LHCN-M2 (cell line): ENCODE results near the gene CRKL. TPM values are rescaled to one million over a fixed set of nuclear protein-coding genes. Genes with fewer than 3 reads are reported as not detected.

ENCODE experiments used
- DNase-seq: peaks from one replicate; pipeline ENCODE4 v3.0.0-alpha.2; 2012; ENCODE audit warnings: low read depth
- total RNA-seq: library from RNA; depleted of rRNA; stranded (reverse); fragments of >200 nt; gene quantifications from 2 replicates; pipeline ENCODE4 v1.2.3, GENCODE V29; 2014

CRKL gene
- total RNA-seq, 1 experiment from 2014 or later: 50.0 TPM

DNA sequence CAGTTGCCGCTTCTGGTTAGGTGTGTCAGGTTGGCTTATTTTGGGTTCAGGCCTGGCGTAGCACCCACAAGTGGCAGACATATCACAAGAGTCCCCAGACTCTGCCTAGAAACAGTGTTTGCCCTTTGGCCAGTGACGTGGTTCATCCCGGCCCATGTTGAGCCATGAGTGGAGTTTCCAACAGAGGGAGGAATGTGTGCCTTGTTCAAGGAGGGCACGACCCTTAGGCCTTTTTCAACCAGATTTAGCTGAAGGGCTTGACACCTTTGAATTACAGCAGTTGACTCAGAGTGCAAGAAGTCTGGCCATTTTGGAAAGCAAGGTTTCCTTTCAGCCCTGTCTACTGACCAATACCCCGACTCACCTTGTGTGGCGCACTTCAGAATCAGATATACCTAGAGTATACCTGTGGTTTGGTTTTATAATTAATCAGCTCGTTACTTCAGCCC is 34.7 kb downstream of the CRKL start:
- no peak for DNase-seq

DNA sequence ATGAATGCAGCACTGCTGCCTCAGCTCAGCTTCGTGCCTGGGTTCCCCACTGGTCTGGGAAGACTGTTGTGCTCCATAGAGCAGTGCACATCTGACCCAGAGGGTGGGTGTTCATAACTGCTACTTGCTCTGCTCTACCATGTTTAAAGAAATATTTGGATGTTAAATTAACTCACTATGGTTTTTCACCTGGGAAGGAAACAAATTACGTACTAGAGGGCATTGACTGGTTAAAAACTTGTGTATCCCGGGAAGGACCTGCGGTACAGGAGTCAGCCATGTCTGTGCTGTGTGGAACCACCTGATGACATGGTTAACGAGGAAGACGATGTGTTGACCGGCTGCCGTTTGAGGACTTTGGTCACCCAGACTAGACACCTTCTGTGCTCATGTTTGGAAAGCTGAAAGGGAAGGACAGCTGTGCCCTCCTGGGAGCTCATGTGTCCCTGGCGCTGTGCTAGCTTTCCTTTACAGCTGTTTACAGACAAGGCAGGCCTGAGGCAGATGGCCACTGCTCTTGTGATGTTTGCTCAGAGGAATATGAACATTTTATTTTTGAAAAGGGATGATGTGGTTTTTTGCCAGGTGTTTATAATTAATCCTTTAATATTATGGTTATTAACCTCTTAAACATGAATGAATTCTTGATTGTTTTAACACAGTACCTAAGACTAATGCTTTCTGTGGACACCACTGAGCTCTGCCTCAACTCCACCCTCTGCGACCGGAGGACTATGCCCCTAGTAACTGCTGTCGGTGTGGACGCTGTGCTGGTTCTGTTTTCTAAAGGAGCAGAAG is 35.5 kb downstream of the CRKL start:
- DNase-seq: no peak

DNA sequence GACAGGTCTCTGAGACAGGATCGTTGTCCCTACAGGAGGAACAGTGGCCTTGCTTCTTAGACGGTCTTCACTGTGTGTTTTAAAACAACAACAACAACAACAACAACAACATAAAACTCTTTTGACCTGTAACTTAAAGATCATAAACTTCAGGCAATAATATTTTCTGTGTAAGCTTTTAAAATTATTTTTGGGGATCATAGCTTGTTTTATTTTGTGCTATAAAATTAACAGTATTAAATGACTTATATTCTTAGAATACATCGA is 36.1 kb downstream of the CRKL start:
- no peak for DNase-seq

DNA sequence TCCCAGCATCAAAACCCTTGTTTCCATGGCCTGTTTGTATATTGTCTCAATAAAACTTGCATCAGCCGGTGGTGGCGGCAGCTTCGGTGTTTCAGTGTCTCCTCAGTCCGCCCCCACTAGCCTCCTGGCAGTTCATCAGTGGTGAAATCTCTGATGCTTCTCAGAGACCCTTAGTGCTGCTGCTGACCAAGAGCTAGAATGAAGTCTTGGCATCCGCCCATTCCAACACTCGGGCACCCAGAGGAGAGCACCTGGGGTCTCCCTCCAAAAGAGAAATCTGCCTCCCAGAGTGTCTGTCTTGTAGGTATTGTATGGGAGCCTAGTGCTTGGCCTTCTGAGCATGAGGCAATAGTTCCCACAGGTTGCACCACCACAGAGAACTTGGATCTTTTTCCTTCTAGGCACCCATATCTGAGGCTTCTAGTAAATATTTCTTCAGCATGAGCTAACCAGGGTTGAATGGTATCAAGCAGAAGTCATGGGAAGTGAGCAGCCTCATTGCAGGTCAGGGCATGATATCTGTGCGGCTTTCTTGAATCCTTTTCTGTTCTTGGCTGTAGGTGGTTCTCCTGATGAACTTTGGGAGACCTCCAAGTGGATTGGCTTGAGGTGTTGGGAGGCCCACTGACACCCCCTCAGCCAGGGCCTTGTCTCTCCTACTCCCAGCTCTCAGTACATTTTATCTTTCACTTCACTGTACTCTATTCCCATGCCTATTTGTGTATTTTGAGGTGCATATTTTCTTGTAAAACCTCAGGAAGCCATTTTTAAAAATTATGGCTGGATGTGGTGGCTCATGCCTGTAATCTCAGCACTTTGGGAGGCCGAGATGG is 36.7 kb downstream of the CRKL start:
- no peak for DNase-seq

DNA sequence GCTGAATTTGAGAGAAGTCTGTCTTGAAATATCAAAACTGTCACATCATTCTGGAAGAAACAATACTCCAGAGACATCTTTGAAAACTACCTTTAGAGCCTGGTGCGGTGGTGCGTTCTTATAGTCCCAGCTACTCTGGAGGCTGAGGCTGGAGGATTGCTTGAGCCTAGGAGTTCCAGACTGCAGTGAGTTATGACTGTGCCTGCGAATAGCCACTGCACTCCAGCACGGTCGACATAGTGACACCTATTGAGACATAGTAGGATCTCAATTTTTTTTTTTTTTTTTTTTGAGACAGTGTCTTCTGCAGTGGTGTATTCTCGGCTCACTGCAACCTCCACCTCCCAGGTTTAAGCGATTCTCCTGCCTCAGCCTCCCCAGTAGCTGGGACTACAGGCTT is 38.3 kb downstream of the CRKL start:
- no peak for DNase-seq

DNA sequence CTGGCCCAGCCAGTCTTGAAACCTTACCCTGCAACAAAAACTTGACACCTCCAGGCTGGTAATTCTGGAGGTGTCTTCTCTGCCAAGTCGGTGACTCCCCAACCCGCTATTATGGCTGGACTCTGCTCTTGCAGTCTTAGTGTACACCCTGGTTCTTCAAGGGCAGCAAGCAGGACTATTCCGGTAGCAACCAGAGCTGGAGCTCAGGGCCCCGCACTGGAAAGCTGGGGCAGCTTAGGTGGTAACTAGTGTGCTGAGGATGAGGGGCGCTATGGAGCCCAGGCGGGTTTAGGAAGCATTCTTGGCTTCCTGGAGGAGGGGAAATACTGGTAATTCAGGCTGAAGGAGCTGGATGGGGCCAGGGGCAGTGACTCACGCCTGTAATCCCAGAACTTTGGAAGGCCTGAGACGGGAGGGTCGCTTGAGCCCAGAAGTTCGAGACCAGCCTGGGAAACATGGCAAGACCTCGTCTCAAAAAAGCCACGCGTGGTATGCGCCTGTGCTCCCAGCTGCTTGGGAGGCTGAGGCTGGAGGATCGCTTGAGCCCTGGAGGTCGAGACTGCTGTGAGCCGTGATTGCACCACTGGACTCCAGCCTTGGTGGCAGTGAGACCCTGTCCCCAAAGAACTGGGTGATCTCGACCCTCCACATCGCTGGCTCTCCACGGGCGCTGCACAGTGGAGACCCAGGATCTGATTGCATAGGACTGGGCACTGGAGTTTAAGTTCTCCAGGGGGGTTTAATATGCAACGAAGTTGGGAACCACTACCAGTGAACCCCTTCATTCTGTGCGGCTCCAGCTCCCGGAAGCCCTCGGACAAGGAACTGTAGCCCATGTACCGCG is 39.3 kb downstream of the CRKL start:
- peak; percentile 40 for DNase-seq

DNA sequence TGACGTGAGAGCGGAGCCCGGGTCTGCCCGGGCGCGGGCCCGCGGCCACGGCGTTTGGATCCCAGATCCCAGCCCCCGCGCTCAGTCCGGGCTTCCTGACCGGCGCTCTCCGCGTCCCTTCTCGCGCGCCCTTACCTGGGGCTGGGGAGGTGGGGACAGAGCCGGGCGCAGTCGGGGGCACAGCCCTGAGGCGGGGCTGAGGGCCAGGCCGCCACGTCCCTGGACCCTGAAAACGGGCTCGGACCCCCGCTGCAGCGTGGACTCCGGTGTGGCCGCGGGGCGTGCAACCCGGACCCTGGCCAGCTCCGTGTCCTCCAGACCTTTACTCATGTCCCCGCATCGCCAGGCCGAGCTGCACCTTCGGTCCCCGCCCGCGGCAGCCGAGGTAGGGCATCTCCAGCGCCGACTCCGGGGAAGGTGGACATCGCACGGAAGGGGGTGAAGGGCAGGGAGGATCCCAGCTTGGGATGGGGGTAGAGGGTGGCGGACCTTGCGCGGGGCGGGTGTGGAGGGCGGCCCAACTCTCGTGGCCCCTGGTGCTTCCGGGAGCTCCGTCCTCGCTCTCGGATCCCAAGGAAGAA is 40.0 kb downstream of the CRKL start:
- no peak for DNase-seq

DNA sequence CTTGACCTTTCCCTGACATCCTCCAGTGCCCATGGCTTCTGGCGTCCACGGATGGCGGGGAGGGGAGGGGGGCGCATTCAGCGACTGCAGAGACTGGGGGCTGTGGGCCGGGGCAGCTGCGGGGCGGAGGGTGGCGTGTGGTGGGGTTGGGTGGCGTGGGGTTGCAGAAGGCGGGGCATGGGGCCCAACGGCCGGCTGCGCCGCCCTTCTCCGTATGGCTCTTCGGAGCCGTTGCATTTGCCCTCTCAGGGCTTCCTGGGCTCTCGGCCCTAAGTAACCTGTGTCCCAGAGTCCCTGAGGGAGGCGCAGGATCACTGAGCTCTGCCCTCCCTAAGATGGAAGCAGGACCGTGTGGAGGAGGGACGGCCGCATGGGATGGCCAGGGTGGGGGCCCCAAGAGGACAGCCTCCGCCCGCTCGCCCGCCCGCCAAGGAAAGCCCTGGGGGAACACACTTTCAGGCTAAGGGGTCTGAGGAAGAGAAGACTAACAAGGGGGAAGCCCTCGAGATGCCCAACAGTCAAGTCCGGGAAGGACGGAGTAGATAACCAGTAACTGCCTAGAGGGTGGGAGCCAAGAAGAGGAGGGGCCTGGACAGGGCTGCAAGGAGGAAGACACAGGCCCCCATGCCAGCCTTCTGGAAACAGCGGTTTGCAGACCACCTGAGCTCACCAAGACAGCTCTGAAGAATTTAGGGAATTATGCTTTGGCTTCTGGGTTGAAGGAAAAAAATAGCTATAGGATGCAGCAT is 40.6 kb downstream of the CRKL start:
- DNase-seq: no peak

DNA sequence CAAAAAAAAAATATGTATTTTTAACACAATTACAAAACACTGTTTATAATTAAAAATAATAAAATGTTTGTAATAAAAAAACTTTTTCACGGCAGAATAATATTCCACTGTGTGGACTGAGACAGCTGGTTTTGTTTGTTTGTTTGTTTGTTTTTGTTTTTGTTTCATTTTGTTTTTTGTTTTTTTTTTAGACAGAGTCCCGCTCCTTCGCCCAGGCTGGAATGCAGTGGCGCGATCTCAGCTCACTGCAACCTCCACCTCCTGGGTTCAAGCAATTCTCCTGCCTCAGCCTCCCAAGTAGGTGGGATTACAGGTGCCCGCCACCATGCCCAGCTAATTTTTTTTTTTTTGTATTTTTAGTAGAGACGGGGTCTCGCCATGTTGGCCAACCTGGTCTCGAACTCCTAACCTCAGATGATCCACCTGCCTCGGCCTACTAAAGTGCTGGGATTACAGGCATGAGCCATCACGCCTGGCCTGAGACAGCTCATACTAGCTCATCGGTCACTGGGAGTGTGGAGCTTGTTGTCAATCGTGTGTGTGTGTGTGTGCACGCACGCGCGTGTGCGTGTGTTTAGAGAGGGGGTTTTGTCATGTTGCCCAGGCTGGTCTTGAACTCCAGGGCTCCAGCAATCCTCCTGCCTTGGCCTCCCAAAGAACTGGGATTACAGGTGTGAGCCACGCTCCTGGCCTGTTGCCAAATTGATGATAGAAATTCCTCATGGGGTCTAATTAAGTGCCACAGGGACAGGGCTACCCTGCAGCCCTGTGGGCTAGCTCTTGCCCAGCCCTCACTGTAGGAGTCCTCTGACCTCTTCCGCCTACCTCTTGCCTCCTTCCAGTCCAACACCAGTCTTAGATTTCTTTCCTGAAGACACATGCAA is 42.6 kb downstream of the CRKL start:
- DNase-seq: no peak

DNA sequence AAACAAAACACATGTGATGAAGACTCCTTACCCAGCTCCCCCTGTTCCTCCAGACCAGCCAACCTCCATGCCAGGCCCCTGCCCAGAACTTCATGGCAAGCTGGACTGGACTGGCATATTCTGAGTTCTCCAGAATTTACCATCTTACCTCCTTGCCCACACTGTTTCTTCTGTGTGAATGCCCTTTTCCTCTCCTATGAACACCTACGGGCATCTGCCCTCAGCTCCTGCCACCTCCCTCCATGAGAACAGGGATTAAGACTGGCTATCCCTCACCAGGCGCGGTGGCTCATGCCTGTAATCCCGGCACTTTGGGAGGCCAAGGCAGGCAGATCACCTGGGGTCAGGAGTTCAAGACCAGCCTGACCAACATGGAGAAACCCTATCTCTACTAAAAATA is 43.4 kb downstream of the CRKL start:
- no peak for DNase-seq

DNA sequence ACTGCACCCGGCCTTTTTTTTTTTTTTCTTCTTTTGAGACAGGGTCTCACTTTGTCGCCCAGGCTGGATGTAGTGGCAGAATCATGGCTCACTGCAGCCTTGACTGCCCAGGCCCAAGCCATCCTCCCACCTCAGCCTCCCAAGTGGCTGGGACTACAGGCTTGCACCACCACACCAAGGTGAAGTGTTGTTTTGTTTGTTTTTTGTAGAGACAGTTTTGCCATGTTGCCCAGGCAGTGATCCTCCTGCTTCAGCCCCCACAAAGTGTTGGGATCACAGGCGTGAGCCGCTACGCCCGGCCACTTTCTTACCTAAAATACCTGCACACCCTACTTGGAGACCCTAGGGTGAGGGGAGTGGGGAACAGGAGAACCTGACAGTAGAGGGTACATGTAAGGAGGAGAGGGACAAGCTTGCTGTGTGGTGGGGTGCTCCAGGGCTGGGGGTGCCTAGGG is 45.3 kb downstream of the CRKL start:
- no peak for DNase-seq

DNA sequence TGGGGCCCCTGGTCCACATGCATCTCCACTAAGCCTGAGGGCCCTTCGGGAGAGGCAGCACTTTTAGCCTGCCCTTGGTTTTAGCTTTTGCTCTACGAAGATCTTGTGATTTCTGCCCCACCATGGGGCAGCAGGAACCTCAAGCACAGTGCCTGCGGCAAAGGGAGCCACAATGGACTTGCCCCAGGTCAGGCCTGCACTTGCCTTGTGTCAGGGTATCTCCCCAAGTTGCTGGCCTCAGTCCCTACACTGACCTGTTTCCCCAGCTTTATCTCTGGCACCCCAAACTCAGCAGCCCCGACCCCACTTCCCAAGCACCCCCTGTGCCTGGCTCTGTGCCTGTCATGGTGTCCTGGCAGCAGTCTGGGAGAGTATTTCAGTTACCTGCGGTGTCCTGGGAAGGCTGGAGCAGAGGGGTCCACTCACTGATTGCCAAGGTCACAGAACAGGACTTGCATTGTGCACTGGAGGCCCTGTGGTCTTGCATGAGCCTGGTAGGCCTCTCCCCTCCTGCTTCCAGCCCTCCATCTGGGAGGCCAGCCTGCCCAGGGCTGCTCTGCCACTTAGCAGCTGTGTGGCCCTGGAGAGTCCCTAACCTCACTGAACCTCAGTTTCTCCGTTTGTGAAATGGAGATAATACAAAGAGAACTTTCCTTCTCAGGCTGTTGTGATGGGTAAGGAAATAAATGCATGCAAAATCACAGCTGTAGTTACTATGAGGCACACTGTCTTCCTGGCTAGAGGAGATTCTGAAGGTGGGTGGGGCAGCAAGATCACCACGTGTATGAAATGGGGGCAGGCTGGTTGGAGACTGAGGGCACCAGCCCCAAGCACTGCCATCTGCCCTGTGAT is 46.2 kb downstream of the CRKL start:
- no peak for DNase-seq

DNA sequence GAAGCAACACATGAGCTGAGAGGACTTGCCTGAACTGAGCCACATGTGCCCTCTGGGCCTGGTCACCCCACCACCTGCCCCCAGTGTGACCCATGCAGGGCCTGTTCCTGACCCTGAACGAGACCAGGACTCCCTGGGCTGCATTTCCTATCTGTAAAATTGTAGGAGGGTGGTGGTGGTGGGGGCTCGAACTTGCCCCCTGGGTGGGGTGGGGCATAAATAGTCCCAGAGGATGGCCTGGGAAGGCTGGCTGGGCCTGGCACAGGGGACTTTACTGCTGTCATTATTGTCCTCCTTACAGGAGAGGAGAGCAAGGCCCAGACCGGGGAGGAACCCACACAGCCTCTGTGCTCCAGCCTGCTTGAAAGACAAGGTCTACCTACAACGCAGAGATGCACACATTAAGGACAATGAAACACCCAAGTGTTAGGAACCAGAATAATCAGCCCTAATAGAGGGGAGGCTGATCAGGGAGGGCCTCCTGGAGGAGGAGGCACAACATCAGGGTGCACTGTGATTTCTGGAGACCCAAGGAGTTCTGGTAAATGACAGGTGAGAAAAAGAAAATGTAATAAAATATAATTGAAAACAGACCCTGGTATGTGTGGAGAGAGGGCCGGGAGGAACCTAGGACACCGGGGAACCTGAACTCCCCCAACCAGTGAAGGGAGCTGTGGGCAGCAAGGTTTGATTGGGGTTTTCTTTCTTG is 47.0 kb downstream of the CRKL start:
- DNase-seq: no peak

DNA sequence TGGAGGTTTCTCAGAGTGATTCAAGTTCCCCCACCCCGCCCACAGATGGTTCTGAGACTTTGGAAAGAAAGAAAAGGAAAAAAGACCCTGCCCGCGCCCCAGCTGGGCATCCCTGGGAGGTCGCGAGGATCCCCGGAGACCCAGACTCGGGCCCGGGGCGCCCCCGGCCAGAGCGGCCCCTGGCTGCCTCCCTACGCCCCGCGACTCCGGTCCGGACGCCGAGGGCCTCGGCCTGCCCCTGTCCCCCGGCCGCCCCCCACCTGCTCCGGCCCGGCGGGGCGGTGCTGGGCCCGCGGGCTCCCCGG is 47.5 kb downstream of the CRKL start:
- DNase-seq: no peak

DNA sequence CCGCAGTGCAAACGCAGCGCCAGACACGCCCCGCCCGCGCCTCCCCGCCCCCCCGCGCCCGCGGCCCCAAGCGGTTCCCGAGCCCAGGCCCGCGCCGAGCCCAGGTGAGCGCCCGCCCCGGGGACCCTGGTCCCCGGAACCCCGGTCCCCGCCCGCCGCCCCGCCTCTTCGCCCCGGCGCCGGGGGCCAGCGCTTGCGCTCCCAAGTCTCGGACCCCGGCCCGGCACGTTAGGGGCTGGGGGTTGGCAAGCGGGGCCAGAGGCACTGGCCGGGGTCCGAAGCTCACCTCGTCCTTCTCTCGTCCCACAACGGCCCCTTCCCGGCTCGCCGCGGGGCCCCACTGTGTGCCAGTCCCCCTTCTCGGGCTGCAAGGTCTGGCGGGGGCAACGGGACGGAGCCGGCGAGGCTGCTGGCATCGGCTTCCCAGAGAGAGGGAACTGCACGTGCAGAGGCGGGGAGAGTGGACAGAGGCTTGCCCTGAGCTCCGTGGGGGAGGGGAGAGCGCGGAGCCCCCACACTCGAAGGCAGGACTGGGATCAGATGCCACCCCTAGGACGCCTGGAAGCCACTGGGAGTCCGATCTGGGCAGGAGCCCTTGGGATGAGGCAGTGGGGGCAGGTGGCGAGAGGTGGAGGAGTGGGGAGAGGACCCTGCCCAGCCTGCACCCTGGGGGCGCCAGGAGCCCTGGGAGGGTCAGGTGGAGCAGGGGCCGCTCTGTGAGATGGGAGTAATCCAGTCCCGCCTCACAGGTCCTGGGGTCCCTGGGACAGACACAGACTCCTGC is 48.1 kb downstream of the CRKL start:
- DNase-seq: no peak

DNA sequence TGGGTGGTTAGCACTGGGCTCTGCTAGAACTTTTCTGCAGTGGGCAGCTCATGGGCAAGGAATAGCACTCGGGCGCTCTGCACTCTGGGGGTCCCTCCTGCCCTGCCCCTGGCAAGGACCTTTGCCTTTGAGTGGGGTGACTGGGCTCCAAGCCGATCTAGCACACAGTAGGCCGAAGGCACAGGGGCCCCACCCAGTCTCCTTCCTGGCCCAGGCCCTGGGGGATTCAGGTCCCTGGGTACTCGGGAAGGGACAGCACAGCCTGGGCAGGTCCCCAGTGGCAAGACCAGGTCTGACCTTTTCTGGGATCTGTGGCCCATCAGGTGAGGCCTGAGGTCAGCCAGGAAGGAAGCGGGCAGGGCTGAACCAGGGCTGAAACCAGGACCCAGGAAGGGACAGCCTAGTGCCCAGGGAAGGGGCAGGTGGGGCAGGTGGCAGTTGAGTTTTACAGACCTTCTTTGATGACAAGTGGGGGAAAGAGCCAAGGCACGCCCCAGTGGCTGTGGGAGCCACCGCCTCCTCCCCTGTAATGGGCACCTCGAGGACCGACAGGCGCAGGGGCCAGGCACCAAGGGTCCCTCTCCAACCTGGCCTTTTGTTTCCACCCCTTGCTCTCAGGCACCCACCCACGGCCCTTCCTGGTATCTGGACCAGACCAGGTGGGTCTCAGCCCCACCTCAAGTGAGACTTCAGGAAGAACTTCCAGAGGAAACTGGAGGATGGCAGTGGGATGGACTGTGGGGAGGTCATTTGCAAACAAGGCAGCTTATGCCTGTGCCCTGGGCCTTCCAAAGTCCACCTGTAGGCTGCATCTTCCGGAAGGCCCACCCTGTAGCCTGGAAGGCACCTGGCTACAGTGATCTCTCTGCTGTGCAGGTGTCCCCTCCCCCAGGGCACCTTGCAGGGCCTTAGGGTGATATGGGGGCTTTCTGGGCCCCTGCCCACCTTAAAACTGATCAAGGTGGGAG is 49.0 kb downstream of the CRKL start:
- DNase-seq: no peak
